H1 (cell line): ENCODE measurements around the gene KLK1. TPM values are rescaled to one million over a fixed set of nuclear protein-coding genes. Genes with fewer than 3 reads are reported as not detected.

Experiments used
- RAD21 ChIP-seq, 2 experiments: IDR thresholded peaks in 1 of 2; conservative IDR thresholded peaks in 1 of 2; 2 replicates each; pipeline ENCODE4 v1.6.1; 2011; ENCODE audit warnings: low read depth in 2 of 2, low read length in 2 of 2, improper control_type of control experiment in 1 of 2, inconsistent platforms in 1 of 2, mild to moderate bottlenecking in 1 of 2, moderate library complexity in 1 of 2
- polyA plus RNA-seq, 7 experiments: library from polyadenylated mRNA; depleted of rRNA in 3 of 7; stranded (reverse) in 5 of 7; unstranded in 2 of 7; fragments of >200 nt in 5 of 7; fragments of 200-250 nt in 2 of 7; gene quantifications; 1 replicate in 5 of 7; 2 replicates in 1 of 7; 4 replicates in 1 of 7; pipeline versions ENCODE4 v1.2.1 to v1.2.3, GENCODE V29; 2011 to 2013; ENCODE audit warnings: missing spikeins in 2 of 7, mixed read lengths in 2 of 7
- total RNA-seq: library from RNA; stranded (reverse); fragmentation: NEBNext Ultra II Directional; extraction: Animal tissue kit (Norgen Biotek cat#: 25700); gene quantifications from 2 replicates; pipeline ENCODE4 v1.2.1, GENCODE V29; 2021

KLK1 gene
- total and polyA plus RNA-seq, 2 of the 8 experiments (the other 6 are each of a cell fraction or from before 2014, with no cell fraction given), result 3.4 to 4.0 TPM

- no peak for TF ChIP-seq RAD21 (IDR thresholded peaks at IDR 0.05 in 1 of 2, conservative IDR thresholded peaks at IDR 0.05 in 1 of 2; ENCODE audit: low read depth in 2 of 2, low read length in 2 of 2)
Measured at GRCh38 chr19:50861496-50862286, 38.1 kb upstream of the KLK1 start (continued).
